ENCODE data around the gene DNAJB12.

DNA sequence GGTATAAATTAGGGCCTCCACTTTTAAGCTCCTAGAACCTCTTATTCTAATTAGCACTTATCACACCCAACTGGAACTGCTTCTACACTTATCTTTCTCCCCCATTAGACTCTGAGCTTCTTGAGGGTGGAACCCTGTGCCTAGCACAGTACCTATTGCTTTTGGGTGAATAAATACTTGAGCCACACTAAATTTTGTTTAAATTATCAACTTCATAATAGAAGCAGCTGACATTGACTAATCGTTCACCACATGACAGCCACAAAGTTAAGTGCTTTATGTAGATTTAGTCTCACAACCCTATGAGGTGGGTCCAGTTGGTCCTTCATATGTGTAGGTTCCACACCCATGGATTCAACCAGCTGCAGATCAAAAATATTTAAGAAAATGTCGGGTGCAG, 36.0 kb upstream of the DNAJB12 start:
- no peak for TF ChIP-seq CTCF (IDR thresholded peaks at IDR 0.05)
- TF ChIP-seq POLR2A (IDR thresholded peaks at IDR 0.05) = no peak

All from vagina (tissue), 2 donors.